Measurements from ENCODE around the gene AP1S2.
A peak's percentile ranks its signal among the peaks of the same experiment; 100 is the strongest.

Gene AP1S2

DNA sequence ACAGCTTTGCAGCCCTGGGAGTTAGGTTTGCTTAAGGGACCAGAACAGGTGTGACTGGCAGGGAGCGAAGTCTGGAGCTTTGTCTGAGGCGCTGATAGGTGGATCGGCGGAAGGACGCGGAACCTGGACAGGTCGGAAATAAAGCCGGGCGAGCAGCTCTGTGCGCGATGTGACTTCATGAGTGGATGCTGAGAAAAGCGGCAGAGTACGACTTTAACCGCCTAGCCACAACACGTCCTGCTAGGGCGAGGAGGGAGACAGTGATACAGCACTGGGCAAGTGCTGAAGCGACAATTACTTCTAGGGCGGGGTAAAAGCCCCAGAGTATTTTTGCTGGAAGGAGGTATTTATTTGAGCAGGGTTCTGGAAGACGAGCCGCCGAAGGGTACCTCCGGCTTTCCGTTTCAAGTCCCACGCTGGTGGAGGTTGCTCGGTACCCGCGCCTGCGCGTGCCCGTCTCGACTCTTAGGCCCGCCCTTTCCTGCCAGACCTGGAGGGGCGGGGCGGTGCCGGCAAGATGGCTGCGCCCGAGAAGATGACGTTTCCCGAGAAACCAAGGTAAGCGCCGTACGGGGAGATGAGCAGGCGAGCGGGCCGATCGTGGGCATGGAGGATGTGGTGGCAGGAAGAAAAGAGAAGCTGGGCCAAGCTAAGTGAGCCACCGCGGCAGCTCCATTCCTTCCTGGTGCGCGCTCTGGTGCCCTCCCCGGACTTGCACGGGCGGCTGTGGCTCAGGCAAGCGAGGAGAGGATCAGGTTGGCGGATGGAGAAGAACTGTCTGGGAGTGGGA is 64.4 kb downstream of the AP1S2 start, which contains the start of gene ZRSR2:
ZRSR2 (plus strand) TSS at position 506 of the 790 bp plus-strand sequence; CDS start at position 518, 12 bp downstream.
- Histone ChIP-seq H3K4me2 (ENCODE audit: low read length) (peak within 1 kb of the TSS; percentile 75), H3K9me3 (ENCODE audit: control insufficient read depth, low read length) (no peaks in the 10 kb centered on the region), H3K9ac (no peak within 1 kb of the TSS), H3K79me2 (no peaks in the 10 kb centered on the region), H3K27me3 (ENCODE audit: control insufficient read depth, insufficient read depth, low read length) (no peaks in the 10 kb centered on the region), H2AFZ (peak within 1 kb of the TSS; percentile 63), H3K4me1 (no peaks in the 10 kb centered on the region), H3K27ac (peak within 1 kb of the TSS; percentile 76), H3K4me3 (ENCODE audit: low read depth, low read length) (peak within 1 kb of the TSS; percentile 72), H3K36me3 (ENCODE audit: control insufficient read depth, insufficient read depth, low read length) (no peaks in the 10 kb centered on the region)
- TF ChIP-seq, protein P1, sequence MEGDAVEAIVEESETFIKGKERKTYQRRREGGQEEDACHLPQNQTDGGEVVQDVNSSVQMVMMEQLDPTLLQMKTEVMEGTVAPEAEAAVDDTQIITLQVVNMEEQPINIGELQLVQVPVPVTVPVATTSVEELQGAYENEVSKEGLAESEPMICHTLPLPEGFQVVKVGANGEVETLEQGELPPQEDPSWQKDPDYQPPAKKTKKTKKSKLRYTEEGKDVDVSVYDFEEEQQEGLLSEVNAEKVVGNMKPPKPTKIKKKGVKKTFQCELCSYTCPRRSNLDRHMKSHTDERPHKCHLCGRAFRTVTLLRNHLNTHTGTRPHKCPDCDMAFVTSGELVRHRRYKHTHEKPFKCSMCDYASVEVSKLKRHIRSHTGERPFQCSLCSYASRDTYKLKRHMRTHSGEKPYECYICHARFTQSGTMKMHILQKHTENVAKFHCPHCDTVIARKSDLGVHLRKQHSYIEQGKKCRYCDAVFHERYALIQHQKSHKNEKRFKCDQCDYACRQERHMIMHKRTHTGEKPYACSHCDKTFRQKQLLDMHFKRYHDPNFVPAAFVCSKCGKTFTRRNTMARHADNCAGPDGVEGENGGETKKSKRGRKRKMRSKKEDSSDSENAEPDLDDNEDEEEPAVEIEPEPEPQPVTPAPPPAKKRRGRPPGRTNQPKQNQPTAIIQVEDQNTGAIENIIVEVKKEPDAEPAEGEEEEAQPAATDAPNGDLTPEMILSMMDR (IDR thresholded peaks at IDR 0.05) = no peak

- H2AFZ ChIP-seq = no peak overlapping the region
These were observed 67.7 kb downstream of the AP1S2 start for GRCh38 chrX:15786915-15787314.

DNA sequence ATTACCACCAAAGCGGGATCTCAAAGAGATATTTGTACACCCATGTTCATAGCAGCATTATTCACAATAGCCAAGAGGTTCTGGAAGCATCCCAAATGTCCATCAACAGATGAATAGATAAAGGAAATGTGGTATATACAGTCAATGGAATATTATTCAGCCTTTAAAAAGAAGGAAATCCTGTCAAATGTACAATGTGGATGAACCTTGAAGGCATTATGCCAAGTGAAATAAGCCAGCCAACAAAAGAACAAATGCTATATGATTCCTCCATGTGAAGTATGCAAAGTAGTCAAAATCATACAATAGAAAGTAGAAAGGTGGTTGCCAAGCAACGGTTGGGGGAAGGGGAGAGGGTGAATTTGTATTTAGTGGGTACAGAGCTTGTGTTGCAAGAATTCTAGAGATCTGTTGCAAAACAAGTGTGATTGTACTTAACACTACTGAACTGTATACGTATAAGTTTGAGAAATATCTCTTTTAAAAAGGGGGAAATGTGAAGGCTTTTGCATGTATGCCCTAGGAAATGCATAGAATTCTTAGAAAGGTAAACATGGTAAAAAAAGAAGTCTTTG is 69.3 kb downstream of the AP1S2 start:
- Histone ChIP-seq H3K4me3 (ENCODE audit: low read depth, low read length) (no peak overlapping the region), H3K27me3 (ENCODE audit: control insufficient read depth, insufficient read depth, low read length) (no peaks in the 10 kb centered on the region), H3K27ac (no peak overlapping the region), H3K9ac (no peak overlapping the region), H3K4me1 (no peaks in the 10 kb centered on the region), H3K9me3 (ENCODE audit: control insufficient read depth, low read length) (no peaks in the 10 kb centered on the region), H3K4me2 (ENCODE audit: low read length) (no peak overlapping the region), H3K79me2 (no peaks in the 10 kb centered on the region), H3K36me3 (ENCODE audit: control insufficient read depth, insufficient read depth, low read length) (no peaks in the 10 kb centered on the region), H2AFZ (no peak overlapping the region)
- TF ChIP-seq, protein P1 (IDR thresholded peaks at IDR 0.05) = no peak

More at GRCh38 chrX:15786915-15787314, 67.7 kb downstream of the AP1S2 start:
- TF ChIP-seq, protein P1 (IDR thresholded peaks at IDR 0.05) = no peak
- H3K27me3 ChIP-seq (ENCODE audit: control insufficient read depth, insufficient read depth, low read length) = no peaks in the 10 kb centered on the region
- no peak overlapping the region for H3K4me3 ChIP-seq (ENCODE audit: low read depth, low read length)
- H3K27ac ChIP-seq = no peak overlapping the region
- no peak overlapping the region for H3K4me2 ChIP-seq (ENCODE audit: low read length)
- H3K9ac ChIP-seq = no peak overlapping the region
- H3K4me1 ChIP-seq = no peaks in the 10 kb centered on the region
- no peaks in the 10 kb centered on the region for H3K9me3 ChIP-seq (ENCODE audit: control insufficient read depth, low read length)
- no peaks in the 10 kb centered on the region for H3K36me3 ChIP-seq (ENCODE audit: control insufficient read depth, insufficient read depth, low read length)
- no peaks in the 10 kb centered on the region for H3K79me2 ChIP-seq

DNA sequence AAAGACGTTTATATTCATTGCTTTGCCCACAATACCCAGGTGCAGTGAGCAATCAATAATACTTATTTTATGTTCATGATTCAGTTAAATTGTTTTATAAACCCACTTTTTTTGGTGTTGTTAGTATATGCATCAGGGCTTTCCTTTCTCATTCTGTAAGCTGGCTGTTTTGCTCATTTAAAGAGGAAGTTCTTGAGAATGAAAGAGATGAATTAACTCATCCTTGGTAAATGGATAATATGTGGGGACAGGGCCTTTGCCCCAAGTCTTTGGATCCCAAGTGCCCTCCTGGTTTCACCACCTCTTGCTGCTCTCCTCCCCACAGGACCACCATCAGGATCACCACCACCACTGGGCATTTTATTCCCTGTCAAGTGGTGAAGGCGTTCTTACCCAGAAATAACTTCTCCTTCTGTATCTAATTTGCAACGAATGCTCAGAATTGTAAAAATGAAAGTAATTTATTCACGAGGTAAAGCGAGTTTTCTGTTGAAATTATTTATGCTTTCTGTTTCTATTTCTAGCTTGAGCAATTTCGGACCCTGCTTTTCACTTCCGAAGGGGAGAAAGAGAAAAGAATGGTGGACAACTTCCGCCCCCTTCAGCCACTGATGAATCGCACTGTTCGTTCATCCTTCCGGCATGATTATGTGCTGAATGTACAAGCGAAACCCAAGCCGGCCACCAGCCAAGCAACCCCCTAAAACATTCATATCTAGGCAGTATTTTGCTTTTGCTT is 72.5 kb downstream of the AP1S2 start:
- no peak overlapping the region for H3K4me2 ChIP-seq (ENCODE audit: low read length)
- TF ChIP-seq, protein P1 (IDR thresholded peaks at IDR 0.05) = no peak
- no peaks in the 10 kb centered on the region for H3K27me3 ChIP-seq (ENCODE audit: control insufficient read depth, insufficient read depth, low read length)
- H3K9ac ChIP-seq = no peak overlapping the region
- H3K9me3 ChIP-seq (ENCODE audit: control insufficient read depth, low read length) = no peaks in the 10 kb centered on the region
- H3K79me2 ChIP-seq = no peaks in the 10 kb centered on the region
- H3K36me3 ChIP-seq (ENCODE audit: control insufficient read depth, insufficient read depth, low read length) = no peaks in the 10 kb centered on the region
- H3K4me1 ChIP-seq = no peaks in the 10 kb centered on the region
- H3K4me3 ChIP-seq (ENCODE audit: low read depth, low read length) = no peak overlapping the region
- no peak overlapping the region for H2AFZ ChIP-seq
- H3K27ac ChIP-seq = no peak overlapping the region
